ENCODE results near the gene PGLYRP1.

The PGLYRP1 gene

GRCh38 chr19:46031781-46032596 lies 9.1 kb upstream of the PGLYRP1 start:
- H3K4me1 ChIP-seq (ENCODE audit: control insufficient read depth, insufficient read depth, low read length): no peaks in the 10 kb centered on the region
- peaks cover 6% of the 10 kb centered on the region for H3K9me3 ChIP-seq (ENCODE audit: control insufficient read depth, low read length)
- peaks cover 8% of the 10 kb centered on the region for H3K27me3 ChIP-seq (replicated peaks; ENCODE audit: control insufficient read depth, insufficient read depth, low read length)
- no peaks in the 10 kb centered on the region for H3K36me3 ChIP-seq (ENCODE audit: control insufficient read depth, insufficient read depth, low read length, severe bottlenecking)
- no peak overlapping the region for H3K9ac ChIP-seq (ENCODE audit: low read length)
- no peak overlapping the region for H3K4me3 ChIP-seq (ENCODE audit: low read length)
- no peak for DNase-seq (ENCODE audit: low read depth)

- H3K9me3 ChIP-seq (ENCODE audit: control insufficient read depth, low read length): peaks cover 6% of the 10 kb centered on the region
- no peak overlapping the region for H3K9ac ChIP-seq (ENCODE audit: low read length)
- H3K4me1 ChIP-seq (ENCODE audit: control insufficient read depth, insufficient read depth, low read length): no peaks in the 10 kb centered on the region
- H3K36me3 ChIP-seq (ENCODE audit: control insufficient read depth, insufficient read depth, low read length, severe bottlenecking): no peaks in the 10 kb centered on the region
- DNase-seq (ENCODE audit: low read depth): no peak
- peaks cover 11% of the 10 kb centered on the region for H3K27me3 ChIP-seq (replicated peaks; ENCODE audit: control insufficient read depth, insufficient read depth, low read length)
- H3K4me3 ChIP-seq (ENCODE audit: low read length): no peak overlapping the region
Observed at GRCh38 chr19:46030812-46031550, 8.1 kb upstream of the PGLYRP1 start.

DNA sequence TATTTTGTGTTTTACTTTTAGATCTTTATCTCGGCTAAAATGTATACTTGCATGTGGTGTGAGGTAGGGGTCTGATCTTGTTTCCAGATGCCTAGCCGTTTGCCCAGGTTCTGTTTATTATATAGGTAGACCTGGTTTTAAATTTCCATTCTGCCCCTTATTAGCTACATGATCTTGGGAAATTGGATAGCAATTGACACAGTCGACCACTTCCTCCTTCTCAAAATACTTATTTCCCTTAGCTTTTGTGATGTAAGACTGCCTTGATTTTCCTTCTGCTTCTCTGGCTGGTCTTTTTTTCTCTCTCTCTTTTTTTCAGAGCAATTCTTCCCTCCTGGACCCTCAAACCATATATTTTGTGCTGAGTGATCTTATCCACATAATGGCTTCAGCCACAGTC lies 3.0 kb upstream of the PGLYRP1 start:
- H3K9me3 ChIP-seq (ENCODE audit: control insufficient read depth, low read length): no peaks in the 10 kb centered on the region
- no peaks in the 10 kb centered on the region for H3K4me1 ChIP-seq (ENCODE audit: control insufficient read depth, insufficient read depth, low read length)
- no peak for DNase-seq (ENCODE audit: low read depth)
- no peak overlapping the region for H3K4me3 ChIP-seq (ENCODE audit: low read length)
- no peak overlapping the region for H3K9ac ChIP-seq (ENCODE audit: low read length)
- no peaks in the 10 kb centered on the region for H3K36me3 ChIP-seq (ENCODE audit: control insufficient read depth, insufficient read depth, low read length, severe bottlenecking)
- peaks cover 27% of the 10 kb centered on the region for H3K27me3 ChIP-seq (replicated peaks; ENCODE audit: control insufficient read depth, insufficient read depth, low read length)

DNA sequence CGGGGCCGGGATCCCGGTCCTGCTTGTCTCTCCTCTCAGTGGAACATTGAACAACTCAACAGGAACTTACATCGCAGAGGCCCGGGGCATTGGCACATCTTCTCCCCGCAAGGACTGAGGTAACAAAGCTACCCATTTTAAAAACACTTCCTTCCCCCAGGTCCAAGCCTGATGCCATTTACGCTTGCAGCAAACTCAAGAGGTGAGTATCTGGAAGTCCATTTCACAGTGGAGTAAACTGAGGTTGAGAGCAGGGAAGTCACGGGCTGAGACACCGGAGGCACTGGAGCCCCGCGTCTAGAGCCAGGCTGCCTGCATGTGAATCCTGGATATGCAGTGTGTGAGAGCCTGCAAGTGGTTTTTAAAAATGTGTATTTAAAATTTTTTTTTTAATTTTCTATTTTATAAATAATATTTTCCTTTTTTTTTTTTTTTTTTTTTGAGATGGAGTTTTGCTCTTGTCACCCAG lies 492 bp upstream of the PGLYRP1 start:
- DNase-seq (ENCODE audit: low read depth): no peak
- no peak overlapping the region for H3K9ac ChIP-seq (ENCODE audit: low read length)
- no peaks in the 10 kb centered on the region for H3K36me3 ChIP-seq (ENCODE audit: control insufficient read depth, insufficient read depth, low read length, severe bottlenecking)
- no peak overlapping the region for H3K4me3 ChIP-seq (ENCODE audit: low read length)
- H3K4me1 ChIP-seq (ENCODE audit: control insufficient read depth, insufficient read depth, low read length): no peaks in the 10 kb centered on the region
- peaks cover 27% of the 10 kb centered on the region for H3K27me3 ChIP-seq (replicated peaks; ENCODE audit: control insufficient read depth, insufficient read depth, low read length)
- no peaks in the 10 kb centered on the region for H3K9me3 ChIP-seq (ENCODE audit: control insufficient read depth, low read length)

- no peak for DNase-seq (ENCODE audit: low read depth)
- H3K4me3 ChIP-seq (ENCODE audit: low read length): no peak overlapping the region
- no peaks in the 10 kb centered on the region for H3K9me3 ChIP-seq (ENCODE audit: control insufficient read depth, low read length)
- H3K9ac ChIP-seq (ENCODE audit: low read length): no peak overlapping the region
- H3K27me3 ChIP-seq (replicated peaks; ENCODE audit: control insufficient read depth, insufficient read depth, low read length): peaks cover 27% of the 10 kb centered on the region
- H3K36me3 ChIP-seq (ENCODE audit: control insufficient read depth, insufficient read depth, low read length, severe bottlenecking): no peaks in the 10 kb centered on the region
- H3K4me1 ChIP-seq (ENCODE audit: control insufficient read depth, insufficient read depth, low read length): peaks cover 1% of the 10 kb centered on the region
Observed at GRCh38 chr19:46022061-46022430, 807 bp downstream of the PGLYRP1 start.

- peaks cover 3% of the 10 kb centered on the region for H3K4me1 ChIP-seq (ENCODE audit: control insufficient read depth, insufficient read depth, low read length)
- DNase-seq (ENCODE audit: low read depth): no peak
- no peak overlapping the region for H3K9ac ChIP-seq (ENCODE audit: low read length)
- H3K36me3 ChIP-seq (ENCODE audit: control insufficient read depth, insufficient read depth, low read length, severe bottlenecking): no peaks in the 10 kb centered on the region
- no peak overlapping the region for H3K4me3 ChIP-seq (ENCODE audit: low read length)
- H3K9me3 ChIP-seq (ENCODE audit: control insufficient read depth, low read length): no peaks in the 10 kb centered on the region
- H3K27me3 ChIP-seq (replicated peaks; ENCODE audit: control insufficient read depth, insufficient read depth, low read length): peaks cover 27% of the 10 kb centered on the region
Observed at GRCh38 chr19:46021531-46022041, 1.3 kb downstream of the PGLYRP1 start.

GRCh38 chr19:46020819-46021125 lies 2.1 kb downstream of the PGLYRP1 start:
- Histone ChIP-seq H3K9me3 (ENCODE audit: control insufficient read depth, low read length) (no peaks in the 10 kb centered on the region), H3K27me3 (replicated peaks; ENCODE audit: control insufficient read depth, insufficient read depth, low read length) (peaks cover 28% of the 10 kb centered on the region), H3K36me3 (ENCODE audit: control insufficient read depth, insufficient read depth, low read length, severe bottlenecking) (no peaks in the 10 kb centered on the region), H3K4me3 (ENCODE audit: low read length) (no peak overlapping the region), H3K9ac (ENCODE audit: low read length) (no peak overlapping the region), H3K4me1 (ENCODE audit: control insufficient read depth, insufficient read depth, low read length) (peaks cover 7% of the 10 kb centered on the region)
- no peak for DNase-seq (ENCODE audit: low read depth)

- Histone ChIP-seq H3K9ac (ENCODE audit: low read length) (no peak overlapping the region), H3K36me3 (ENCODE audit: control insufficient read depth, insufficient read depth, low read length, severe bottlenecking) (no peaks in the 10 kb centered on the region), H3K9me3 (ENCODE audit: control insufficient read depth, low read length) (no peaks in the 10 kb centered on the region), H3K27me3 (replicated peaks; ENCODE audit: control insufficient read depth, insufficient read depth, low read length) (peaks cover 34% of the 10 kb centered on the region), H3K4me1 (ENCODE audit: control insufficient read depth, insufficient read depth, low read length) (peaks cover 11% of the 10 kb centered on the region), H3K4me3 (ENCODE audit: low read length) (no peak overlapping the region)
- no peak for DNase-seq (ENCODE audit: low read depth)
Observed at GRCh38 chr19:46019270-46019669, 3.6 kb downstream of the PGLYRP1 start.

DNA sequence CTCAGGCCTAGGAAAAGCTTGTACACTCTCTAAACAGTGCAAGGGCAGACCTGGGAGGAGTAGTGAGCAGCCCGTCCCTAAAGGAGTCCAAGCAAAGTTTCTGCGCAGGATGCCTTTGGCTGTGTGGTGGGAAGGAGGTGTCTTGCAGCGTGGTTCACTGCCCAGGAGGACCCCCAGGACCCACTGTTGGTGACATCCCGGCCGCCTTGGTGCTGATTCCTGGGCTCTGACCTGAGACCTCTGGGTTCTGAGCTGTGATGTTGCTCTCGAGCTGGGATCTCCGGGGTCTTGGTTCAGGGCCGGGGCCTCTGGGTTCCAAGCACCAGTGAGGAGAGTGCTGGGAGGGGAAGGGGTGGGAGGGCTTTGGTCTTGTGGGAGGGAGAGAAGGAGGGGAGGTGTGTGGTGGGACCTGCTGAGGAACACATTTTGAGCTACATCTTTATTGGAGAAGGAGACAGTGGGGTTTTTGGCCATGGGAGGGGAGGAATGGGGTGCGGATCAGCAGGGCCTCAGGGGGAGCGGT lies 4.1 kb downstream of the PGLYRP1 start:
- DNase-seq (ENCODE audit: low read depth): no peak
- H3K9me3 ChIP-seq (ENCODE audit: control insufficient read depth, low read length): no peaks in the 10 kb centered on the region

DNA sequence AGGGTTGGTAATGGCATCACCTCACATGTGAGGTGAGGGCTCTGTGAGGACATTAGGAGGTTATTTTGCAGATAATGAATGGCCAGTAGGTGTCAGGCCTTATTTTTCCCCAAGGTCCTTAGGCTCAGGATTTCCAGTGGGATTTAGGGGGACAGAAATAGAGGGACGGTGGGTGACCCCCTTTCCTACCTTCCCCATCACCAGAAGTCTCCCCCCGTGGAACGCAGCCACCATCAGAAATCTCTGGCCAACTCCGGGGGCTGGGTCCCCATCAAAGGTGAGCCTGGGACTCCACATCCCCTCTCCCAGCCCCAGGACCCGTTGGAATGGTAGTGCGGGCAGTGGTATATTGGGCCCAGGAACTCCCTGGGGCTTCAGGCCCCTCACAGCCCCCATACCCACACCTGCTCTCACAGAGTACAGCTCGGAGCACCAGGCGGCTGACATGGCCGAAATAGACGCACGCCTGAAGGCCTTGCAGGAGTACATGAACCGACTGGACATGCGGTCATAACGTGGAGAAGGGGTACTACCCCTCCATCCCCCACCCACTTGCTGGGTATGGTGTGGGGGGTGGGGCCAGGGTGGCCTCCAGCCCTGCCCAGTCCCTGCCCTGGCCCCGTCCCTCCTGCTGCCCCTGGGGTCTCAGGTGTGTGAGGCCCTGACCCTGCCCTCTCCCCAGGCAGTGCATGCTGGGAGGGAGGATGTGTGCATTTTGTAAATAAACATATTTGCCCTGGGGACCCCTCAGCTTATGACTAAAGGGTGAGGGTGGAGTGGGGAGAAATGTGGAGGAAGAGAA lies 4.8 kb downstream of the PGLYRP1 start:
- DNase-seq (ENCODE audit: low read depth): no peak
- H3K27me3 ChIP-seq (replicated peaks; ENCODE audit: control insufficient read depth, insufficient read depth, low read length): peaks cover 25% of the 10 kb centered on the region
- no peak overlapping the region for H3K9ac ChIP-seq (ENCODE audit: low read length)
- peaks cover 11% of the 10 kb centered on the region for H3K4me1 ChIP-seq (ENCODE audit: control insufficient read depth, insufficient read depth, low read length)
- no peak overlapping the region for H3K4me3 ChIP-seq (ENCODE audit: low read length)
- H3K36me3 ChIP-seq (ENCODE audit: control insufficient read depth, insufficient read depth, low read length, severe bottlenecking): no peaks in the 10 kb centered on the region
- no peaks in the 10 kb centered on the region for H3K9me3 ChIP-seq (ENCODE audit: control insufficient read depth, low read length)

More for the DNA sequence above, 4.1 kb downstream of the PGLYRP1 start:
- Histone ChIP-seq H3K27me3 (replicated peaks; ENCODE audit: control insufficient read depth, insufficient read depth, low read length) (peaks cover 31% of the 10 kb centered on the region), H3K9ac (ENCODE audit: low read length) (no peak overlapping the region), H3K4me1 (ENCODE audit: control insufficient read depth, insufficient read depth, low read length) (peaks cover 11% of the 10 kb centered on the region), H3K4me3 (ENCODE audit: low read length) (no peak overlapping the region), H3K36me3 (ENCODE audit: control insufficient read depth, insufficient read depth, low read length, severe bottlenecking) (no peaks in the 10 kb centered on the region)

GRCh38 chr19:46017095-46017429 lies 5.8 kb downstream of the PGLYRP1 start:
- no peak for DNase-seq (ENCODE audit: low read depth)
- H3K27me3 ChIP-seq (replicated peaks; ENCODE audit: control insufficient read depth, insufficient read depth, low read length): peaks cover 16% of the 10 kb centered on the region
- H3K36me3 ChIP-seq (ENCODE audit: control insufficient read depth, insufficient read depth, low read length, severe bottlenecking): no peaks in the 10 kb centered on the region
- H3K9me3 ChIP-seq (ENCODE audit: control insufficient read depth, low read length): no peaks in the 10 kb centered on the region
- peaks cover 11% of the 10 kb centered on the region for H3K4me1 ChIP-seq (ENCODE audit: control insufficient read depth, insufficient read depth, low read length)
- no peak overlapping the region for H3K4me3 ChIP-seq (ENCODE audit: low read length)
- H3K9ac ChIP-seq (ENCODE audit: low read length): no peak overlapping the region

Measured in adipocyte (in vitro differentiated cells).